NCI-H748 (cell line): Measurements from ENCODE around the gene CRISP3.
"Not testable (repeated sequence)": the region's sequence is repeated elsewhere in the genome, so short reads cannot be mapped to it uniquely, and the experiment has no call there.

Experiments used
- DNase-seq: peaks from one replicate; lab custom pipeline; 2025; ENCODE audit not compliant: unreplicated experiment; lab: John Stamatoyannopoulos, UW

CRISP3 gene, protein sequence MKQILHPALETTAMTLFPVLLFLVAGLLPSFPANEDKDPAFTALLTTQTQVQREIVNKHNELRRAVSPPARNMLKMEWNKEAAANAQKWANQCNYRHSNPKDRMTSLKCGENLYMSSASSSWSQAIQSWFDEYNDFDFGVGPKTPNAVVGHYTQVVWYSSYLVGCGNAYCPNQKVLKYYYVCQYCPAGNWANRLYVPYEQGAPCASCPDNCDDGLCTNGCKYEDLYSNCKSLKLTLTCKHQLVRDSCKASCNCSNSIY

DNA sequence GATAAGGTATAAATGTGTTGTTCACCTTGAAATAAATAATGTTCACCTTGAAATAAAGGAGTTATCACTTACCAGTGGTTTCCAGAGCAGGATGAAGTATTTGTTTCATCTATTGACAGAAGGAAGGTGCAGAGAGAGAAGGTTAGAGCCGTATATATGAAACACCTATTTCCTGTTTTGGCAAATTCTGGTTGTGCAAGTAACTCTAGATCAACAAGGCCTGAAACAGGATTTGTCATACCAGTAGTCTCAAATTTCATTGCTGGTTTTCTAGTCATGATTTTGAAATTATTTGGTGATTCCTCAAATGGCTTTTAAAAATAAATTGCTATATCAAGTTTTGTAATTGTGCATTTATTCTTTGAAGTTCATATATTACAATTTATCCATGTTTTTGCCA, at the start of gene CRISP3:
Gene CRISP3 (minus strand): TSS at position 130 of the 400 bp plus-strand sequence. CDS start 21 bp downstream, at position 109.
- DNase-seq: peak; percentile 48

DNA sequence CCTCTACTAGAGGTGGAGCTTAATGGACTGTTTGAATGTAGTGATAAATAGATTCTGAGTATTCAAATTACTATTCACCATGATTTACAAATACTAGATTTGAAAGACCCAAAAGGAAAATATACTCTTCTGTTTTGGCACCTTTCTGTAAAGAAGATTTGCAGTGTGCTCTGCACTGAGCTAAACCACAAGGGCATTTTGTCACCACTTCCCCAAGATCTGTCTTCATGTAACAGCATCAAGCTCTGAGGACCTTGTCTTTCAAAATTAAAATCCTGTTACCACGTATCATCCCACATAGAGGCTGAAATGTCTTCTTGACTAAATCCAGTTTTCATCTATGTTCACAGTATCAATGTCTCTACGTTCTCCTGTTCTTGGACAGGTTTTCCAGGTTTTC, 46.2 kb upstream of the CRISP3 start:
- no peak for DNase-seq

DNA sequence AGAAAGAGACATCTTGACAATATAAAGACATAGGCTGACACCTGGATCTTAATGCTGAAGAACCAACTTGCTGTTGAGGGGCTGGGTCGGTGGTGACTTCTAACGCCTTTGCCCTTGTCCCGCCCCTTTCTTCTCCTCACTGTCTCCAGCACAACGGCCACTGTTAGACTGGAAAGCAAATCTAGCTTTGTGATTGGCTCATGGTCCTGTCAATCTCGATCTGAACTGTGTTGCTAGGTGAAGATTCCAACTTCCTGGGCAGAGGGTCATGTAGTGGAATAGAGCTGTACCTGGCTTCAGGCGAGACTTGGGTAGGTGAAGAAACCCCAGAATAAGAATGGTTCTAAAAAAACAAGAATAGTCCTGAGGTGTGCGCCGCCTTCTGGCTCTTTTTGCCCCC, 43.0 kb upstream of the CRISP3 start, which contains the start of gene PGK2:
Gene PGK2 (minus strand): TSS at position 110 of the 400 bp plus-strand sequence. CDS start 98 bp downstream, at position 12.
- DNase-seq: peak; percentile 17

DNA sequence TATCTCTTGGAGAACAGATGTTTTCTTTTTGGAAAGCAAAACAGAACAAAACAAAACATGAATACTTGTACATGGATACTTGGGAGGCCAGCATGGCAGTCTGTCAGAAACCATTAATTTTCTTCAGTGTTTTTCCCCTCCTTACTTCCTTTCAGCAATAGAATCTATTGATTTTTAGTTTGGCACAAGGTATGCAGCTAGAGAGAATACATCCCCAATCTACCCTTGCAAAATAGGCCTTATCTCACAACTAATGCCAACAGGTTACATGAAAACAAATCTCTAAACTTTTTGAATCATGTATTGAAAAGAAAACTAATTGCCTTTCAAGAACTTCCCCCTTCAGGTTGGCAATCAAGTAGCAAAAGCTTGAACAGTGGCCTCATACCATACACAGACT, 40.1 kb upstream of the CRISP3 start:
- no peak for DNase-seq

DNA sequence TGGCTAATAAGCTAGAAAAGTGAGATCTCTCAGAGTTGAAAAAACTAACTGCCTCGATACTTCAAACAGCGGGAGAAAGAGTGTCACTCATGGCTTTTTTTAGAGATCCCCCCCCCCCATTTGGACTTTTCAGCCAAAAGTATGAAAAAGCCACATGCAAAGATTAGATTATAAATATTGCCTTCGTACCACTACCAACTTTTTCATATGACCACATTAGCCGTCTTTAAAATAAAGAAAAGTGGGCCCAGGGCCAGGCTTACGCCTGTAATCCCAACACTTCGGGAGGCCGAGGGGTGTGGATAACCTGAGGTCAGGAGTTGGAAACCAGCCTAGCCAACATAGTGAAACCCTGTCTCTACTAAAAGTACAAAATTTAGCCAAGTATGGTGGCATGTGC, 38.5 kb upstream of the CRISP3 start:
- DNase-seq: no peak

DNA sequence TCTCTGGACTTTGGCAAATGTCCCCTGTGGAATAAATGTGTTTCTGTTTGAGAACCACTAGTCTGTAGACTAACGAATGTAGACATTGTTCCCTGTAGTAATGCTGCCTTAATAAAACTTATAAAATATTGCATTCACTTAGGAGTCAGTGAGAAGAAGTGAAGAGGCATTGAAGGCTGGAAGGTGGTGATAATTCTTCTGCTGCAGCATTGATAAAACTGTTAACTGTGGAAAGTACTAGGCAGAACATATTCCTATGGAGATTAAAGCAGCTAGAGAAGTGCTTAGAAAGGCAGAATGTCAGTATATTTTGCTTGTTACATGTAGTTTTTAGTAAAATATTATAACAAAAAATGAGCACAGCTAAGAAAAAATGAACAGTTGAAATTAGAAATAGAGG, 38.1 kb upstream of the CRISP3 start:
- DNase-seq: no peak

DNA sequence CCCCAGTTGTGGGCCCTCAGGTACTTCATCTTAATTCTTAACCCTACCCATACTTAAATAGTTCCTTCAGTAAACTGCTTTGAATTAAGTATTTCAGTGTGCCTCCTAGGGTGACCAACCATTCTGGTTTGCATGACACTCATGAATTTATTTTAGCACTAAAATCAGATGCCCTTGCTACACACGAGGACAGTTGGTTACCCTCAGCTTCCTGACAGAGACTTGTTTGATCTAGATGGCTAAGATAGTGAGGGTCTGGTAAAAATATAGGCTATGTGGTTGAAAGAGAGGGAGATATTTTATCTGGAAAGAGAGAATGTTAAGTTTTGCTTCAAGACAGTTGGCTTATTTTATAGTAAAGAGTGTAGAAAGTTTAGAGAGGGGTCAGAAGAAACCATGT, 32.3 kb upstream of the CRISP3 start:
- no peak for DNase-seq

DNA sequence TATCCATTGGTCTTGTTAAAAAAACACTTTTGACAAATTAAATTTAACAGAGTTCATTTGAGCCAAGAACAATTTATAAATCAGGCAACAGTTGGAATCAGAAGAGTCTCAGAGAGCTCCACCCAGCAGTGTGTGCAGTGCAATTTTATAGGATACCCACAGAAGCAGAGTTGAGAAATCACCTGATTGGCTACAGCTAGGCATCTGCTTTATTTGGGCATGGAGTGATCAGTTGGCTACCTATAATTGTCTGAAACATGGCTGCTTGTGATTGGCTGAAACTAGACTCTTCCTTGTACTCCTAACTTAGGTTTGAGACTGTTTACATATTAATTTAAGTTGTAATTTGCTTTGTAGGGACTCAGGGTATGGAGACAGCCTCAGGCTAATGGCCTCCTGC, 30.9 kb upstream of the CRISP3 start:
- DNase-seq: no peak

DNA sequence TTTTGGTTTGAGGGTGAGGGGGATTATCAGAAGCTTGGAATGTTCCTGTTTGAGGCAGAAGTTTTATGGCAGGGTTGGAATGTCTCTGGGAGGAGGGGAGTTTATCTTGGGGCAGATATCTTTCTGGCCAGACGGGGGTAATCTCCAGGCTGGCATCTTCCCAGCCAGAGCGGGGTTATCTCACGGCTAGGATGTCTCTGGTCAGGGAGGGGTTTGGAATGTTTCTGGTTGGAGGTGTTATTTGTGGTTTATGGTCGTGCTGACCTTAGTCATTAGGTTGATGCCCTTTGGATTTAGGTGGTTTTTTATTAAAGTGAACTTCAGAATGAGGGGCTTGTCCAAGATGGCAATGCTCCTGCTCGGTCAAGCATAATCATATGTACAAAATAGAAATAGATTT, 28.1 kb upstream of the CRISP3 start:
- no peak for DNase-seq

DNA sequence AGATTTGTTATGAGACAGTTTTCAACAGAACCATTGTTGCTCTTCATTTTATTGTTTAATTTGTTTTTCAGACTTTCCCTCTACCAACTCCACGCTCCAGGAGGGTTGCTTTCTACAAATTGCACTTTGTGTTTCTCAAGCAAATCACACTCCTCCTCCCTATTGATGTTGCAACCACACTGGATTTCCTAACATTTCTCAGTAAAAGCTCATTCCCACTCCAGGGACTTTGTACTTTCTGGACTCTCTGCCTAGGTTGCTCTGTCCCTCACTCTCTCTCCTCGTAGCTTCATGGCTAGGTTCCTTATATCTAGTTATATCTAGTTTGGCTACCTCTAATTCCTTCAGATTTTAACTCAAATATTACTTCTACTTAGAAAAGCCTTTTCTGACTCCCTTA, 22.6 kb upstream of the CRISP3 start:
- DNase-seq: no peak

DNA sequence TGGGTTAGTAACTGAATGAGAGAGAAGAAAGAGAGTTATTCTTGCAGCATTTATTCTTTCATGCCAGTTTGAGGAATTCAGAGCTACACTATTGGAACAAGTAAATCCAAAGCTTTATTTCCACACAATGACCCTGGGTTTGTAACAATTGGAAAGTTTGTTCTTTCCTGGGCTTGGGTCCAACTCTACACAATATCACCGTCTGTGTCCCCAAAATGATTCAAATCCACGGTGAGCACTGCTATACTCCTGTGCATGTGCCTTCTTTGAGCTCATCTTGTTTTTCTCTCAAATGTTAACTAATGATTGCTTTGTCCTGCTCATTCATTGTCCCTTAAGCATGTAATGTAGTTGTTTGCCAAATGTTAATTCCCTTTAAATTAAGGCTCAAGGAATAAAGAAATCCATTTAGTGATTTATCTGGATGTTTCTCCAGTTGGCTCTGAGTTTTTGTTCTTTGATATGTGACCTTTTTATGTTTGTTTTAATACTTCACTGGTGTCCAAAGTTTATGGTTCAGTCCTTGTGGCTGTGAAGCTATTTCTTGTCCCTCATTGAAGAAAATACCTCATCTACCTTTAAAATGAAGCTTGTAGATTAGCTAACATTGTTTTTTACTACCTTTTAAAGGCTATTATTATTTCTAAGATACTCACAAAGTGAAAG, 20.5 kb upstream of the CRISP3 start:
- no peak for DNase-seq

DNA sequence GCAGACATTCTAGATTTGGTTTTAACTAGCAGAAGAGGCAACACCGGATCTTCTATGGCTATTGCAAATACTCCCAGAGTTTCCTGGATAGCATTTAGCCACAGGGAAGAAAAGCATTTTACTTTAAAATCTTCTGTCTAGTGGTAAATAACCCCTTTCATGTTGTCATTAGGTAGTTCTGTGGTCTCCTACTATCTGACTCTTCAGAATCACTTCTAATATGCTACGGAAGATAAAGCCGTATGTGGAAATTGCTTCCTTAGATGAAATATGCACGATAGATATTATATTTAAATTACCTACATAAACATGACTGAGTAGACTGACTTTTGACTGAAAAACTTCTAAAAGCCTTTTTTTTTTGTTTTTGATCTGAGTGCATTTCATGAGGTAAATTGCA, 759 bp downstream of the CRISP3 start:
- DNase-seq: no peak

DNA sequence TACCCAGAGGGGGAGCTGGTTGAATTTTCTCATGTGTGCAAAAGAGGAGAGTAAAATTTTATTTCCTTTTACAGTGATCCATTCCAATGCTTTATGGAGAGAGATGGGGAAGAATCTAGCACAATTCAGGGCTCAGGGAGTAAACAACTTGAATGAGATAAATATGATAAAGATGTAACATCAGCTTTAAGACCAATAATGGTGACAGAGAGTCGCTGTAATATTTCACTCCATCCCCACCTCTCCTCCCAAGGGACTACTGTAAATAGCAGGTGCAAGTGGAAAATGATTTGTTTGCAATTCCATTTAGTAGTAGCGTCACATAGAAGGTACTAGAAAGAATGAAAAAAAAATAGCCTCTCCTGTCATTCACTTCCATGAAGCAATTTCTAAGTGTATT, 4.8 kb downstream of the CRISP3 start:
- peak; percentile 89 for DNase-seq

DNA sequence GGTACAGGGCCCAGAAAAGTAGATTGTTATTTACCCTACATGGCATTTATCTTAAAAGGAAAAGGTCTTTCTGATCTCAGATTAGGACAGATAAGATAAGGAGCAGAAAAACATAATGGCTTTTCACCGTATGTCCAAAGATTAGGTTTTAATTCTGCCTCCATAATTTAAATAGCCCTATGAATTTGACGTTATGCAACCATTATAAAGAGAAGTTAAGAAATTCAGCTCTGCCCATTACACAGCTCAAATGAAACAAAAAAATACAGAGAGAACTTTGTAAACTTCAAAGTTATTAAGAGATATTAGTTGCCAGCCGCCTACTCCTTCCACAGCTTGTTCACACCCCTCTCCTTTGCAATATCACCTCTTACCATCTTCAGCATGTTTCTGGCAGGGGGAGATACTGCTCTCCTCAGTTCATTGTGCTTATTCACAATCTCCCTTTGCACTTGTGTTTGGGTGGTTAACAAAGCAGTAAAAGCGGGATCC, 8.1 kb downstream of the CRISP3 start:
- DNase-seq: peak; percentile 12

DNA sequence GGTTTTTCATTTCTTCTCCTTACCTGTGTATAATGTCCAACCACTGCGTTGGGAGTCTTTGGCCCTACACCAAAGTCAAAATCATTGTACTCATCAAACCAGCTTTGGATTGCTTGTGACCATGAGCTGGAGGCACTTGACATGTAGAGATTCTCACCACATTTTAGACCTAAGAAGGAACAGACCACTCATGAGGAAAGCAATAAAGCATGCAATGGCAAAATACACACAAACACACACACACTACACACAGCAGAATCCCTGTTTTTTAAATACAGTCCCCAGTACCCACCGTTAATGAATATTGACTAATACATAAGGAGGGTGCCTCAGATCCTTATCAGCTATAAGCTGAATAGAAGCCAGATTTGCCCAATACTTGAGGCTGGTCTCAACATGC, 10.5 kb downstream of the CRISP3 start:
- no peak for DNase-seq

DNA sequence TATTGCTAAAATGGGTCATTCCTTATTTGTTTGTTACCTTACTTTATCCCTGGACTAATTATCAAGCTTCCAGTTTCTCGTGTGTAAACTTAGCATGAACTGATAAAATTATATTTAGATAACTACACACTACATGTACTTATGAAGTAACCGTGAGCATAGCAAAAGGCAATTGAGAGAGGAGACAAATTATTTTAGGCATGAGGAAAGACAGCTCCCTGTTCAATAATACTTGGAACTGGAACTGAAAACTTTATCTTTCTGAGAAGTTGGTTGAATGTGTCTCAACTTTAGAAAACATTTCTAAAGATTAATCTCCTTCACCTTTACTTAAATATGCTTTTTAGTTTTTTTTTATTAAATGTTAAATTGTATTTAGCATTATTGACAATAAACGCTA, 11.4 kb downstream of the CRISP3 start:
- no peak for DNase-seq

DNA sequence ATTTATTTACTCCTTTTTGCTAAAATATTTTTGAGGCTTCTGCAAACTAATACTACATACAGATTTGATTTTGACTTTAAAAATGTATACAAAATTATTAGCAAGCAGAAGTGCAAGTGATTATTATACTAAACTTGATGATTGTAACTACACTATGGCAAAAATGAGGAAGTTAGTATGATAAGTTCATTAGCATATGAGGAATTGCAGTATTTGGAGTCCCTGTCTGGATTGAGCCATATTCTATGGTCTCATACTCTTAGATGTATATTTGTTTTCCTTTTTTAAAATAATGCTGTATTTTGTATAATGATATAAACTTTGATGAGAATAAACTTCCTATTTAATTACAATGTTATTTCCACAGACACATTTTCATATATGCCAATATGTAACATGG, 13.9 kb downstream of the CRISP3 start:
- no peak for DNase-seq

DNA sequence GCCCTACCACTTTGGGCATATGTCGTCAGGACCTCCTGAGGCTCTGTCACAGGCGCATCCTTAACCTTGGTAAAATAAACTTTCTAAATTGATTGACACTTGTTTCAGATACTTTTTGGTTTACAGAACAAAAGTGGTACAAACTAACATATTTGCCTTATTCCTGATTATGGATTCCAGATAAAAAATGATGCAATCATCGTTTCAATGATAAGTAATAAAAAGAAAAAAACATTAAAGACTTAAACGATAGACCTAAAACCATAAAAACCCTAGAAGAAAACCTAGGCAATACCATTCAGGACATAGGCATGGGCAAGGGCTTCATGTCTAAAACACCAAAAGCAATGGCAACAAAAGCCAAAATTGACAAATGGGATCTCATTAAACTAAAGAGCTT, 20.3 kb downstream of the CRISP3 start:
- DNase-seq: not testable (repeated sequence)

DNA sequence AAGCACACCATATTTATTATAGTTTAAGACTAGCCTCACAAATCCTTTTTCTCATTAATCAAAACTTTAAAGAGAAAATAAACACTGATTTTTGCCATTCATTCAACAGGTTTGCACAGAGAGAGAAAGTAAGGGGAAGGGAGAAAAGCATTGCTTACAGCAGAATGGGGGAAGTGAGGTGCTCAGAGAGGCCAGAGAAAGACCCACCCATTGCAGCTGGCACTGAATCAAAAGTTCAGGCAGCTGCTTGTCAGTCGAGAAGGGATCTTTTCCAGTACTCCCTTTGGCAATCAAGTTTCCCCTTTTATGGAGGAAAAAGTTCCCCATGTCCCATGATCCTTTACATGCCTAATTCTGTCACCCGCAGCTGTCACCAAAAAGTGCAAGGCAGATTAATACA, 22.9 kb downstream of the CRISP3 start:
- DNase-seq: no peak

DNA sequence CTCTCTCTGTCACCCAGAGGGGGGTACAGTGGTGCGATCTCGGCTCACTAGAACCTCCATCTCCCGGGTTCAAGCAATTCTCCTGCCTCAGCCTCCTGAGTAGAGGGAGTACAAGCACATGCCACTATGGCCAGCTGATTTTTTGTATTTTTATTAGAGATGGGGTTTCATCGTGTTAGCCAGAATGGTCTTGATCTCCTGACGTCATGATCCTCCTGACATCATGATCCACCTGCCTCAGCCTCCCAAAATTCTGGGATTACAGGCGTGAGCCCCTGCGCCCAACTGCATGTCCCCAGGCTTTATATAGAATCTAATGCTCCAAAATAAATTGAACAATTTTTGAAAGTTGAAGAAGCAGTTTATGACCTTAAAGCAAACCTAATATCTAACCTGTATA, 23.8 kb downstream of the CRISP3 start:
- no peak for DNase-seq

DNA sequence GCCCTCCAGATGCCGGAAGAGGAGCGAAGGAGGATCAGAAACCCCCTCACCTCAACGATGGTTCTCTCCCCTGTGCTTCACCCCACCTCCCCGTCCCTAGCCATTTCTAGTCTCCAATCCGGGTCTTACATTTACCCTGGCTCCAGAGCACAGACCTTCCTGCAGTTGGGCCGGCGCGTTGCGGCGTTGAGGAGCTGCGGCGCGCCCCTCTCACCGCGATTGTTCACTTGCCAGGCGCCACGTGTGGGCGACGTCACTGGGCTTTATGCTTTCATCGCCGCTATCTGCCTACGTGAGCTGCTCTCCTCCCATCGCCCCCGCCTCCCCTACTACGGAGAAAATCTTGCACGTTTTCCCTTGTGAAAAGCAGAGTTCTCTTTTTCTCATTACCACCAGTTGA, 30.8 kb downstream of the CRISP3 start, which contains the start of gene CRISP2:
Gene CRISP2 (minus strand): TSS at position 198 of the 400 bp plus-strand sequence. CDS start 4,347 bp downstream, outside the sequence.
- DNase-seq: no peak

DNA sequence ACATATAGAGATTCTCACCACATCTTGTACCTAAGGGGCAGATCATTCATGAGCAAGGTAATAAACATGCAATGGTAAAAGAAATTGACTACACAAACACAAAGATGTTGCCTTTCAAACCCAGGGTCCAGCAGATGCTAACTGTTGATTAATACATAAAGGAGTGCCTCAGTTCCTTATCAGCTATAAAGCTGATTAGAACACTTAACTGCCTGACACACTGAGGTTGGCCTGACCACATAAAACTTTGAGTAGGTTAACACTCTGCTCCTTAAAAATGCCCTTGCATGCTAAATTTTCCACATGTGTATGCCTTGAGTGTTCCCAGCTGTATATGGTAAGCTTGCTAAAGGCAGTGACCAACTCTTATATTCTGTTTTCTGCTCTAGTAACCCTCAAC, 45.7 kb downstream of the CRISP3 start:
- DNase-seq: no peak
